ENCODE results near the gene EFHD1.

EFHD1 gene

DNA sequence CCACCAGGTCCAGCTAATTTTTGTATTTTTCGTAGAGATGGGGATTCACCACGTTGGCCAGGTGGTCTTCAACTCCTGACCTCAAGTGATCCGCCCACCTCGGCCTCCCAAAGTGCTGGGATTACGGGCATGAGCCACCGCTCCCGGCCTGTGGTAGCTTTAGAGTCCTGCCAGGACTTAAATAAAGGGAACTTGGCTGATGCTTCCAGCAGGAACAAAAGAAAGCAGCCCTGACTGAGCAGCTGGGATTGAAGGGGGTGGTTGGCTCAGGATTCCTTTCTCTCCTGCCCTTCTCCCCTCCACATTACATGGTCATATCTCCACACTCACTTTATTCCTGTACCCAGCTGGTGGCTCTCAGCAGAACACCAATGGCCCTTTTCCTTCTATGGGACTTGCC, 20.0 kb downstream of the EFHD1 start:
- Histone ChIP-seq H3K36me3 (no peaks in the 10 kb centered on the region), H3K4me3 (ENCODE audit: low read depth in 1 of 2, low read length in 1 of 2) (no peak overlapping the region), H3K4me1 (ENCODE audit: control insufficient read depth in 1 of 2, insufficient read depth in 1 of 2, low read depth in 1 of 2, low read length in 1 of 2) (no peaks in the 10 kb centered on the region), H3K27me3 (no peaks in the 10 kb centered on the region), H3K9me3 (no peaks in the 10 kb centered on the region), H3K27ac (no peak overlapping the region)
- TF ChIP-seq, protein P1, sequence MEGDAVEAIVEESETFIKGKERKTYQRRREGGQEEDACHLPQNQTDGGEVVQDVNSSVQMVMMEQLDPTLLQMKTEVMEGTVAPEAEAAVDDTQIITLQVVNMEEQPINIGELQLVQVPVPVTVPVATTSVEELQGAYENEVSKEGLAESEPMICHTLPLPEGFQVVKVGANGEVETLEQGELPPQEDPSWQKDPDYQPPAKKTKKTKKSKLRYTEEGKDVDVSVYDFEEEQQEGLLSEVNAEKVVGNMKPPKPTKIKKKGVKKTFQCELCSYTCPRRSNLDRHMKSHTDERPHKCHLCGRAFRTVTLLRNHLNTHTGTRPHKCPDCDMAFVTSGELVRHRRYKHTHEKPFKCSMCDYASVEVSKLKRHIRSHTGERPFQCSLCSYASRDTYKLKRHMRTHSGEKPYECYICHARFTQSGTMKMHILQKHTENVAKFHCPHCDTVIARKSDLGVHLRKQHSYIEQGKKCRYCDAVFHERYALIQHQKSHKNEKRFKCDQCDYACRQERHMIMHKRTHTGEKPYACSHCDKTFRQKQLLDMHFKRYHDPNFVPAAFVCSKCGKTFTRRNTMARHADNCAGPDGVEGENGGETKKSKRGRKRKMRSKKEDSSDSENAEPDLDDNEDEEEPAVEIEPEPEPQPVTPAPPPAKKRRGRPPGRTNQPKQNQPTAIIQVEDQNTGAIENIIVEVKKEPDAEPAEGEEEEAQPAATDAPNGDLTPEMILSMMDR (IDR thresholded peaks at IDR 0.05), result no peak

DNA sequence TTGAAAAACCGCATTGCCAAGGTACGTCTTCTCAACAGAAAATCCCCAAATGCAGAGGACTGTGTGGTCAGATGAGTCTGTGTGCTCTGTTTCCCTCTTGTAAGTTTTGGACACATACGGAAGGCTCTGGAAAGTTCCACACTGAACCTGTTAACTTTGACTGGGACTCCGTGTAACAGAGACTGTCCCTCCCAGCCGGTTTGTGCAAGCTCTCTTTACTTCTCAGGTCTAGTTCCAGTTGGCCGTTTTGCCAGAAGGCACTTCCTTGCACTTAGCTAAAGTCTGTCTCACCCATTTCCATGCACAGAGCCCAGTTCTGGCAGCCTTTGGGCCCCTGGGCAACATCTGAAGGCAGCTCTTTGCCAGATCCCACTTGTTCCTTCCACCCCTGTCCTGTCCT, 22.0 kb downstream of the EFHD1 start:
- no peak overlapping the region for H3K27ac ChIP-seq

DNA sequence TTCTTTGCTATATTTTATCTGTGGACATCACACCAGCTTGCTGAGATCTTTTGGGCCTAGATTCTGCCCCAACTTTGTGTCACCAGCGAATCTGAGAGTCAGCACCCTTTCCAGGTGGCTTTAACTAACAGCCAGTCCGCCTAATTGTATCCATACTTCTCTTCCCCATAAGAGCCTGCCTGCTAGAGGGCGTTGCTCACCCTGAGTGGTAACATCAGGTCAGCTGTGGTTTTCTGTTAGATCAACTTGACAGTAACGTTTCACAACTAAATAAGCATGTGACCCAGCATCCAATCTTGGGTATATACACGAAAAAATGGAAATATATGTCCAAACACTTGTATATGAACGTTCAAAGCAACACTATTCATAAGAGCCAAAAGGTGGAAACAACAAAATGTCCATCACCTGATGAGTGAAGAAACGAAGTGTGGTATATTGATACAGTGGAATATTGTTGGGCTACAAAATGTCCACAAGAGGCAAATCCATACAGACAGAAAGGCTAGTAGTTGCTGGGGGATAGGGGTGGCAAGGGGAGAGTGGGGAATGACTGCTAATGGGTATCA, 24.9 kb downstream of the EFHD1 start:
- Histone ChIP-seq H3K27ac (no peak overlapping the region), H3K4me3 (ENCODE audit: low read depth in 1 of 2, low read length in 1 of 2) (no peak overlapping the region), H3K27me3 (no peaks in the 10 kb centered on the region), H3K4me1 (ENCODE audit: control insufficient read depth in 1 of 2, insufficient read depth in 1 of 2, low read depth in 1 of 2, low read length in 1 of 2) (no peaks in the 10 kb centered on the region), H3K9me3 (no peaks in the 10 kb centered on the region), H3K36me3 (no peaks in the 10 kb centered on the region)
- TF ChIP-seq, protein P1 (IDR thresholded peaks at IDR 0.05), result no peak

More for the DNA sequence above, 22.0 kb downstream of the EFHD1 start:
- Histone ChIP-seq H3K27me3 (no peaks in the 10 kb centered on the region), H3K4me1 (ENCODE audit: control insufficient read depth in 1 of 2, insufficient read depth in 1 of 2, low read depth in 1 of 2, low read length in 1 of 2) (no peaks in the 10 kb centered on the region), H3K4me3 (ENCODE audit: low read depth in 1 of 2, low read length in 1 of 2) (no peak overlapping the region), H3K36me3 (no peaks in the 10 kb centered on the region), H3K9me3 (no peaks in the 10 kb centered on the region)
- TF ChIP-seq, protein P1 (IDR thresholded peaks at IDR 0.05), result no peak

DNA sequence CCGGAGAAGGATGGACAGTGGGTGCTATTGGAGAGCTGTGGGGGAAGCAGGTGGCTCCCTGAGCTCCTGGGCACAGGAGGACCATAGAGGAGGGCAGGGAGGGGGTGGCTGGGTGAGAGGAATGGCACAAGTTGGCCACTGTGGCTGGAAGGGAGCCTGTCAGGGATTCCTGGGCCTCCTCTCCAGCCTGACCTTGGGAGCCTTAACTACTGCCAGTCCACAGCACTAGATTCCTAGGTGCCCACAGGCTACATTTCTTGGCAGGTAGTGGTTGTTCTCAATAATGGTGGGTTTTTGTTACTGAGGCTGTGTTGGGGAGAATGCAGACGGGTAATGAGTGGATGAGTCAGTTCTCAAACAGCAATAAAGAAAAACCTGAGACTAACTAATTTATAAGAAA, 26.0 kb downstream of the EFHD1 start:
- TF ChIP-seq, protein P1 (IDR thresholded peaks at IDR 0.05), result no peak
- Histone ChIP-seq H3K36me3 (no peaks in the 10 kb centered on the region), H3K4me1 (ENCODE audit: control insufficient read depth in 1 of 2, insufficient read depth in 1 of 2, low read depth in 1 of 2, low read length in 1 of 2) (no peaks in the 10 kb centered on the region), H3K9me3 (no peaks in the 10 kb centered on the region), H3K4me3 (ENCODE audit: low read depth in 1 of 2, low read length in 1 of 2) (no peak overlapping the region), H3K27ac (no peak overlapping the region), H3K27me3 (no peaks in the 10 kb centered on the region)

DNA sequence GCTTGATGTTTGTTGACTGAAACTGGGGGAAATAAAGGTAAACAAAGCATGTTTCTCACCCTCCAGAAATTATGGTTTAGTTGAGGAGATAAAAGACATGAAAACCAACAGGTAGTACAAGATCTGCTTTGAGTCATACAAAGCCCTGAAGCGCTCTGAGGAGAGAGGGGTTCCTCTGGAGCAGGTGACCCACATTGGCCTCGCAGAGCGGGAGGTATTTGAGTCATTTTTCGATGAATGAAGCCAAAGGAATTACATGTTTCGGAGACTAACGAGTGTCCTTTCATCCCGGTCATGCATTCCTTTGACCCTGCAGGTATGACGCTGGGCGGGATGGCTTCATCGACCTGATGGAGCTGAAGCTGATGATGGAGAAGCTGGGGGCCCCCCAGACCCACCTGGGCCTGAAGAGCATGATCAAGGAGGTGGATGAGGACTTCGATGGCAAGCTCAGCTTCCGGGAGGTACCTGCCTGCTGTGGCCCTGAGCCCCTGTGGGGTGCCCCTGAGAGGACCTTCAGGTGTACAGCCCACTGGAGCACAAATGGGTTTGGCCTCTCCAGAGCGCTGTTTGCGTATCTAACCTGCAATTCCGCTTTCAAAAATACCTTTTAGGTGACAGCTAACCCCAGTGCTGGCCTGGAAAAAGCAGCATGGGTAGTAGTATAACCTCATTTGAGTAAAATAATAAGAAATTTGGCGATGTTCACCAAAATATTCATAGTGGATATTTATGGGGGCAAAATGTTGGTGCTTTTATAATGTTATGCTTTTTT, 29.3 kb downstream of the EFHD1 start:
- TF ChIP-seq, protein P1 (IDR thresholded peaks at IDR 0.05), result no peak
- no peaks in the 10 kb centered on the region for H3K27me3 ChIP-seq
- no peaks in the 10 kb centered on the region for H3K4me1 ChIP-seq (ENCODE audit: control insufficient read depth in 1 of 2, insufficient read depth in 1 of 2, low read depth in 1 of 2, low read length in 1 of 2)
- no peaks in the 10 kb centered on the region for H3K9me3 ChIP-seq
- no peak overlapping the region for H3K4me3 ChIP-seq (ENCODE audit: low read depth in 1 of 2, low read length in 1 of 2)
- H3K36me3 ChIP-seq, result no peaks in the 10 kb centered on the region
- no peak overlapping the region for H3K27ac ChIP-seq
